D721Med (cell line): ENCODE data around the gene ZDHHC5.

Experiments used
- DNase-seq: peaks from one replicate; pipeline ENCODE4 v3.0.0; 2011; ENCODE audit warnings: low spot score; ENCODE audit not compliant: insufficient read length
- FAIRE-seq: peaks from 2 replicates; lab custom pipeline; 2011; peaks lifted over from hg19 to GRCh38; lab: Jason Lieb, UNC
- TF ChIP-seq, protein P1 (sequence below): IDR thresholded peaks from 2 replicates; pipeline ENCODE4 v1.5.1; 2012; ENCODE audit warnings: mild to moderate bottlenecking, control low read depth; ENCODE audit not compliant: insufficient read depth; ENCODE audit errors: missing control alignments

Gene ZDHHC5, protein sequence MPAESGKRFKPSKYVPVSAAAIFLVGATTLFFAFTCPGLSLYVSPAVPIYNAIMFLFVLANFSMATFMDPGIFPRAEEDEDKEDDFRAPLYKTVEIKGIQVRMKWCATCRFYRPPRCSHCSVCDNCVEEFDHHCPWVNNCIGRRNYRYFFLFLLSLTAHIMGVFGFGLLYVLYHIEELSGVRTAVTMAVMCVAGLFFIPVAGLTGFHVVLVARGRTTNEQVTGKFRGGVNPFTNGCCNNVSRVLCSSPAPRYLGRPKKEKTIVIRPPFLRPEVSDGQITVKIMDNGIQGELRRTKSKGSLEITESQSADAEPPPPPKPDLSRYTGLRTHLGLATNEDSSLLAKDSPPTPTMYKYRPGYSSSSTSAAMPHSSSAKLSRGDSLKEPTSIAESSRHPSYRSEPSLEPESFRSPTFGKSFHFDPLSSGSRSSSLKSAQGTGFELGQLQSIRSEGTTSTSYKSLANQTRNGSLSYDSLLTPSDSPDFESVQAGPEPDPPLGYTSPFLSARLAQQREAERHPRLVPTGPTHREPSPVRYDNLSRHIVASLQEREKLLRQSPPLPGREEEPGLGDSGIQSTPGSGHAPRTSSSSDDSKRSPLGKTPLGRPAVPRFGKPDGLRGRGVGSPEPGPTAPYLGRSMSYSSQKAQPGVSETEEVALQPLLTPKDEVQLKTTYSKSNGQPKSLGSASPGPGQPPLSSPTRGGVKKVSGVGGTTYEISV

DNA sequence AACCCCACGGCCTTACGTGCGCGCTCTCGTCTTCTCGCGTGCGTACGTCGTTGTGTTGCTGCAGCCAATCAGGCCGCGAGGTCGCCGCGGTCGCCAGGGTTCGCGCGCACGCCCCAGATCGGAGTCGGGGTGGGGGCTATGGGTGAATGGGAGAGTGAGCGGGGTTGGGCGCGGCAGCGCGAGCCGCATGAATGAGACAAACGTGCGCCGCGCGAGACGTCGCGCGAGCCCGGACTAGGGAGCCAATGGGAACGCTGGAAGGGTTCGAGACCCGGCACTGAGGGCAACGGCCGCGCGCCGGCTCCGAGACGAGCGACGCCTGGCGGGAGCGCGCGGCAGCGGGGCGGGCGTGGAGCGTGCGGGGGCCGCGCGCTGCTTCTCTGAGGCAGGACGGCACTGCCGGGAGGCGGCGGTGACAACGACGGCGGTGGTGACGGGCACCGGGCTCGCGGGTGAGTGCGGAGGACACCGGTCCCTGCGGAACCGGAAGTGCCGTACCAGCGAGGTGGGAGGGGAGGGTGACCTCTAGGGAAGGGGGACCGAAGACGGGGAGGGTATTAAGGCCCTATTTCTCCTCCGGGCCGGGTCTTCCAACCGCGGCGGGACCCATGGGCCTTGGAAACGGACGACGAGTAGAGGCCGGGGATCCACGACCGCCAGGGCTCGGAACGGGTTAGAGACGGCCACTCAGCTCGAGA lies at the start of gene ZDHHC5:
TSS of gene ZDHHC5 (plus strand) at position 379 of the 698 bp plus-strand sequence. CDS start 4,977 bp downstream, outside the sequence.
- TF ChIP-seq, protein P1, sequence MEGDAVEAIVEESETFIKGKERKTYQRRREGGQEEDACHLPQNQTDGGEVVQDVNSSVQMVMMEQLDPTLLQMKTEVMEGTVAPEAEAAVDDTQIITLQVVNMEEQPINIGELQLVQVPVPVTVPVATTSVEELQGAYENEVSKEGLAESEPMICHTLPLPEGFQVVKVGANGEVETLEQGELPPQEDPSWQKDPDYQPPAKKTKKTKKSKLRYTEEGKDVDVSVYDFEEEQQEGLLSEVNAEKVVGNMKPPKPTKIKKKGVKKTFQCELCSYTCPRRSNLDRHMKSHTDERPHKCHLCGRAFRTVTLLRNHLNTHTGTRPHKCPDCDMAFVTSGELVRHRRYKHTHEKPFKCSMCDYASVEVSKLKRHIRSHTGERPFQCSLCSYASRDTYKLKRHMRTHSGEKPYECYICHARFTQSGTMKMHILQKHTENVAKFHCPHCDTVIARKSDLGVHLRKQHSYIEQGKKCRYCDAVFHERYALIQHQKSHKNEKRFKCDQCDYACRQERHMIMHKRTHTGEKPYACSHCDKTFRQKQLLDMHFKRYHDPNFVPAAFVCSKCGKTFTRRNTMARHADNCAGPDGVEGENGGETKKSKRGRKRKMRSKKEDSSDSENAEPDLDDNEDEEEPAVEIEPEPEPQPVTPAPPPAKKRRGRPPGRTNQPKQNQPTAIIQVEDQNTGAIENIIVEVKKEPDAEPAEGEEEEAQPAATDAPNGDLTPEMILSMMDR: peak; percentile 33
- FAIRE-seq (no peak), DNase-seq (peak; percentile 85)

DNA sequence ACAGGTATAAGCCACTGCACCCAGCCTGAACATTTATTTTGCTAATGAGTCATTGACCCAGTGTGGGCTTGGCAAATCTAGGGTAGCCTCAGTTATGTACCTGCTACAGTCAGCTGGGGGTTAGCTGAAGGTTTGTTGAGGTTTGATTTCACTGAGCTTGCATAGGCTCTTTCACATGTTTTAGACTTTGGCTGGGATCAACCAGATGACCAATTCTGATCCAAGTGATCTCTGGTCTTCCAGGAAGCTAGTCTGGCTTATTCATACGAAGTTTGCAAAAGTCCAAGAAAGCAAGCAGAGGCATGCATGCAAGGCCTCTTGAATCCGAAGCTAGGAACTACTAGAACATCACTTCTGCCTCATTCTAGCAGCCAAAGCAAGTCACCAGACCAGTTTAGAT lies 49.5 kb upstream of the ZDHHC5 start:
- FAIRE-seq: no peak
- TF ChIP-seq, protein P1: no peak
- no peak for DNase-seq

DNA sequence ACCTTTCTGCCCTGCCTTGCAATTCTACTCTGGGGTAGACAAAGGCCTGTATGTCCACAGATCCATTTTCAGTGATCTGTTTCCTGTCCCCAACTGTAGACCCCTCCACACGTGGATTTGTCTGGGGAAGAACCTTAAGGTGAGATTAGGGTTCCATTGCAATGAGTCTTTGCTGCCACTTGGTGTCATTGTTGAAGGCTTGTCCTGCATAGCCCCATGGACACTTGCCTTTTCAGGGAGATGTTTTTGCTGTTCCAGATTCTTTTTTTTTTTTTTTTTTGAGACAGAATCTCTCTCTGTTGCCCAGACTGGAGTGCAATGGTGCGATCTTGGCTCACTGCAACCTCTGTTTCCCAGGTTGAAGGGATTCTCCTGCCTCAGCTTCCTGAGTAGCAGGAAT lies 48.6 kb upstream of the ZDHHC5 start:
- DNase-seq (no peak), FAIRE-seq (no peak)
- TF ChIP-seq, protein P1: no peak

DNA sequence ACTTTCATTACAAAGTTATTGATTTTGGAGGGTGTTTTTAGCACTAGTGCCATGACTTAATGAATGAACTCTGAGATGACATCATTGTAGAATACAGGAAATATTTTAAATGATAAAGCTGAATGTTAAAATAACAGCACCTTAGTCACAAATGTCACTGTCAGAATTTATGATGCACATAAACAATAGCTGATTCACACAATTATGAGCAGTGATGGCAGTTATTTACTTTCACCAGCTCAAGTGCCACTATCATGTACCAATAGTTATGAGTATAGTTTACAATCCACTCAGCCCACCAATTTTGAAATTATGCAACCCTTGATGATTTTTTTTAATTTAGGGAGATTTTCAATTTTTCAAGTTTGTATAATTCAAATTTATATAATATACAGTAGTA lies 47.4 kb upstream of the ZDHHC5 start:
- no peak for DNase-seq
- TF ChIP-seq, protein P1: no peak
- no peak for FAIRE-seq

DNA sequence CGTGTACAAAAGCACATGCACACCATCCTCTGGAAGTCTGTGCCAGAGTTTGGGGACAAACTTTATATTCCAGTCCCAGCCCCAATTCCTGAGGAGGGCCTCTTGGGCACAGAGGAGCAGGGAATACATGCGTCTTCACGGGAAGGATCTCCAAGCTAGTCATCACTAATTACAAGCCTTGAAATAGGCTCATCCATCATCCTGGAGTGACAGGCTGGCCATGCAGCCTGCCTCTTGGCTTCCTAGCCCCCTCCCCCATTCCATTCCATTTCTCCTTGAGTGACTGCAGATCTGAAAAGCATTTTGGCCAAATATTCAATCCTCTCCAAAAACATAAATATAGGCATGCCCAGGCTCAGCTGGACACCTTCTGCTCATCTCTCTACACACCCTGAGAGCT lies 45.7 kb upstream of the ZDHHC5 start:
- no peak for FAIRE-seq
- TF ChIP-seq, protein P1: no peak
- no peak for DNase-seq

DNA sequence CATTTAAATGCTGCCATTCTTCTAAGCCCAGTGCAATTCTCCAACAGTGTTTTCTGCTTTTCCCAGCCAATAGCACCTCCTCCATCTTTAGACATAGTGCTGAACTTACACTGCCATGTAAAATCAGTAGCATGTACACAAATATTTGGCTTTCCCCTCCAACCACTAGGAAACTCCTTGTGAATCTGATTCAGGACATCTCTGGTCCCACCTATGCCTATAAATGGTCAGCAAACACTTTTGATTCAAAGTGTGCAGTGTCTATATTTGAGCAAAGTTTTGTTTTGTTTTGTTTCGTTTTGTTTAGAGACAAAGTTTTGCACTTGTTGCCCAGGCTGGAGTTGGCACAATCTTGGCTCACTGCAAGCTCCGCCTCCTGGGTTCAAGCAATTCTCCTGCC lies 43.0 kb upstream of the ZDHHC5 start:
- TF ChIP-seq, protein P1: no peak
- no peak for FAIRE-seq

More for the DNA sequence above, 43.0 kb upstream of the ZDHHC5 start:
- no peak for DNase-seq
